Muscle of leg (tissue), 16 donors: ENCODE data around the gene PRR9. TPM values are rescaled to one million over a fixed set of nuclear protein-coding genes. Genes with fewer than 3 reads are reported as not detected.
"Not testable (repeated sequence)": the region's sequence is repeated elsewhere in the genome, so short reads cannot be mapped to it uniquely, and the experiment has no call there.

Experiments used
- DNase-seq: peaks from one replicate; pipeline ENCODE4 v3.0.0; 2013
- H3K27ac ChIP-seq: one replicate; pipeline ENCODE4 v1.5.1; 2013; ENCODE audit warnings: mild to moderate bottlenecking, low read length, control low read depth
- H3K27me3 ChIP-seq: one replicate; pipeline ENCODE4 v1.6.1; 2013; ENCODE audit warnings: low read length; ENCODE audit not compliant: control insufficient read depth, insufficient read depth
- H3K36me3 ChIP-seq: one replicate; pipeline ENCODE4 v1.6.1; 2013; ENCODE audit warnings: low read length; ENCODE audit not compliant: control insufficient read depth, insufficient read depth
- H3K4me1 ChIP-seq: one replicate; pipeline ENCODE4 v1.6.1; 2013; ENCODE audit warnings: low read length; ENCODE audit not compliant: control insufficient read depth, insufficient read depth
- H3K4me3 ChIP-seq: one replicate; pipeline ENCODE4 v1.5.1; 2013; ENCODE audit warnings: low read length, control low read depth
- H3K9me3 ChIP-seq: replicated peaks from 2 replicates; pipeline ENCODE4 v1.6.1; 2013; ENCODE audit warnings: low read depth, low read length; ENCODE audit not compliant: control insufficient read depth
- WGBS: methylation state at CpG from one replicate; pipeline ENCODE4 v1.1.5; 2013; ENCODE audit warnings: missing lambda C conversion rate; ENCODE audit not compliant: insufficient coverage; 5-methylcytosine and 5-hydroxymethylcytosine counted together
- long read RNA-seq, 11 donors: transcript quantifications; one replicate each; lab custom pipeline, GENCODE V29; 2026
- polyA plus RNA-seq, 8 donors: library from polyadenylated mRNA; unstranded; fragments of 120-200 nt; gene quantifications; one replicate each; pipeline versions ENCODE4 v1.2.1 to v1.2.3, GENCODE V29; 2013; ENCODE audit warnings: inconsistent platforms in 1 of 8, low replicate concordance in 1 of 8; ENCODE audit not compliant: insufficient read length in 8 of 8, insufficient read depth in 1 of 8
- total RNA-seq: library from RNA; stranded (reverse); fragments of 120-200 nt; gene quantifications from one replicate; pipeline ENCODE4 v1.2.4, GENCODE V29; 2013

PRR9 gene, protein sequence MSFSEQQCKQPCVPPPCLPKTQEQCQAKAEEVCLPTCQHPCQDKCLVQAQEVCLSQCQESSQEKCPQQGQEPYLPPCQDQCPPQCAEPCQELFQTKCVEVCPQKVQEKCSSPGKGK
- total RNA-seq: not detected
- polyA plus RNA-seq: not detected
- long read RNA-seq, donor 1: 0 reads
- long read RNA-seq, donor 2: 0 reads
- long read RNA-seq, donor 3: 0 reads
- long read RNA-seq, donor 4: 0 reads
- long read RNA-seq, donor 5: 0 reads
- long read RNA-seq, donor 6: 0 reads
- long read RNA-seq, donor 7: 0 reads
- long read RNA-seq, donor 8: 0 reads
- long read RNA-seq, donor 9: 0 reads
- long read RNA-seq, donor 10: 0 reads
- long read RNA-seq, donor 11: 0 reads

- no CpG with 5 or more reads among the region's 3 CpGs for WGBS
- H3K27me3 ChIP-seq: no peaks in the 10 kb centered on the region
- DNase-seq: no peak
These were observed at the start of gene PRR9 for GRCh38 chr1:153217212-153217611. PRR9 (plus strand) TSS chr1:153217584; CDS start chr1:153218145, 561 bp downstream.

GRCh38 chr1:153168686-153169085, 48.7 kb upstream of the PRR9 start:
- no peaks in the 10 kb centered on the region for H3K9me3 ChIP-seq
- H3K4me3 ChIP-seq: no peak overlapping the region
- no peaks in the 10 kb centered on the region for H3K4me1 ChIP-seq
- no peak overlapping the region for H3K27ac ChIP-seq
- no peak for DNase-seq
- 100% methylated on average over 1 of the region's 2 CpGs for WGBS
- H3K27me3 ChIP-seq: no peaks in the 10 kb centered on the region
- no peaks in the 10 kb centered on the region for H3K36me3 ChIP-seq

More at GRCh38 chr1:153217212-153217611, at the start of gene PRR9:
- H3K36me3 ChIP-seq: no peaks in the 10 kb centered on the region
- no peak within 1 kb of the TSS for H3K4me3 ChIP-seq
- H3K9me3 ChIP-seq: no peaks in the 10 kb centered on the region
- H3K4me1 ChIP-seq: no peaks in the 10 kb centered on the region
- H3K27ac ChIP-seq: no peak within 1 kb of the TSS

GRCh38 chr1:153174624-153175023, 42.8 kb upstream of the PRR9 start:
- no peaks in the 10 kb centered on the region for H3K9me3 ChIP-seq
- no peaks in the 10 kb centered on the region for H3K4me1 ChIP-seq
- no peaks in the 10 kb centered on the region for H3K36me3 ChIP-seq
- H3K27ac ChIP-seq: no peak overlapping the region
- no peak for DNase-seq
- no peak overlapping the region for H3K4me3 ChIP-seq
- no peaks in the 10 kb centered on the region for H3K27me3 ChIP-seq

DNA sequence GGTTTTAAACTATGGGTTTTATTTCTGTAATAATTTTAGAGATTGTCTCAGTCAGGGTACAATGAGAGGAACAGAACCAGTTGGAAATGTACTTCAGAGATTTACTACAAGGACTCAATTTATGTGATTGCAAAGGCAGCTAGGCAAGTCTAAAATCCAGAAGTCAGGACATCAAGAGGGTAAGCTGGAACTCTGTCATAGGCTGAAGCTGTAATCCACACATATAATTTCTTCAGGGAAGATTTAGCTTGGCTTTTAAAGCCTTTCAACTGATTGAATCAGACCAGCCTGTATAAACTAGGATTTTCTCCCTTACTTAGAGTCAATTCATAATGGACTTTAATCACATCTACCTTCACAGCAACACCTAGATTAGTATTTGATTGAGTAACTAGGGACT, 38.5 kb upstream of the PRR9 start:
- no peaks in the 10 kb centered on the region for H3K27me3 ChIP-seq

DNA sequence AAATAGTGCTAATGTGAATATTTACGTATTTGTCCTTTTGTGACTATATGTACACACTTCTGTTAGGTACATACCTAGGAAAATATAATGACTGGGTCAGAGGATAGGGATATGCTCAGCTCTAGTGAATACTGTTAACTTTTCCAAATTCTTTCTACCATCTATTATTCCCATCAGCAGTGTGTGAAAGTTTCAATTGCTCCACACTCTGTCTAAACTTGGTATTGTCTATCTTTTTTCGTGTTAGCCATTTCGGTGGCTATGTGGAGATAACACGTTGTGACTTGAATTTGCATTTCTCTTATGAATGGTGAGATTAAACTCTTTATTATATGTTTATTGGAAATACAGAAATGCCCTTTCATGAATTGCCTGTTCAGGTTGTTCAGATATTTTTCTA, 36.8 kb upstream of the PRR9 start:
- no peaks in the 10 kb centered on the region for H3K36me3 ChIP-seq
- no peaks in the 10 kb centered on the region for H3K4me1 ChIP-seq
- no CpG with 5 or more reads among the region's 4 CpGs for WGBS
- H3K27ac ChIP-seq: no peak overlapping the region
- DNase-seq: no peak
- H3K27me3 ChIP-seq: no peaks in the 10 kb centered on the region
- no peaks in the 10 kb centered on the region for H3K9me3 ChIP-seq
- H3K4me3 ChIP-seq: no peak overlapping the region

More for the DNA sequence above, 38.5 kb upstream of the PRR9 start:
- Histone ChIP-seq H3K27ac (no peak overlapping the region), H3K36me3 (no peaks in the 10 kb centered on the region), H3K4me1 (no peaks in the 10 kb centered on the region), H3K9me3 (no peaks in the 10 kb centered on the region), H3K4me3 (no peak overlapping the region)
- DNase-seq: no peak

GRCh38 chr1:153188301-153188700, 29.1 kb upstream of the PRR9 start:
- DNase-seq, H3K4me3 ChIP-seq, H3K9me3 ChIP-seq, H3K4me1 ChIP-seq, H3K36me3 ChIP-seq, H3K27ac ChIP-seq, H3K27me3 ChIP-seq: not testable (repeated sequence)
- WGBS: 77% methylated on average over 2 of the region's 4 CpGs

GRCh38 chr1:153190373-153190772, 27.0 kb upstream of the PRR9 start:
- DNase-seq: no peak
- H3K4me1 ChIP-seq: no peaks in the 10 kb centered on the region
- WGBS: 10% methylated on average over 3 of the region's 3 CpGs
- no peak overlapping the region for H3K27ac ChIP-seq
- peaks cover 2% of the 10 kb centered on the region for H3K27me3 ChIP-seq
- H3K36me3 ChIP-seq: no peaks in the 10 kb centered on the region
- no peak overlapping the region for H3K4me3 ChIP-seq
- H3K9me3 ChIP-seq: no peaks in the 10 kb centered on the region

- peaks cover 2% of the 10 kb centered on the region for H3K27me3 ChIP-seq
- H3K36me3 ChIP-seq: no peaks in the 10 kb centered on the region
- WGBS: 32% methylated on average over 2 of the region's 3 CpGs
- no peaks in the 10 kb centered on the region for H3K4me1 ChIP-seq
- no peaks in the 10 kb centered on the region for H3K9me3 ChIP-seq
- H3K4me3 ChIP-seq: no peak overlapping the region
- no peak for DNase-seq
- H3K27ac ChIP-seq: no peak overlapping the region
These were observed 24.7 kb upstream of the PRR9 start for GRCh38 chr1:153192697-153193096.

DNA sequence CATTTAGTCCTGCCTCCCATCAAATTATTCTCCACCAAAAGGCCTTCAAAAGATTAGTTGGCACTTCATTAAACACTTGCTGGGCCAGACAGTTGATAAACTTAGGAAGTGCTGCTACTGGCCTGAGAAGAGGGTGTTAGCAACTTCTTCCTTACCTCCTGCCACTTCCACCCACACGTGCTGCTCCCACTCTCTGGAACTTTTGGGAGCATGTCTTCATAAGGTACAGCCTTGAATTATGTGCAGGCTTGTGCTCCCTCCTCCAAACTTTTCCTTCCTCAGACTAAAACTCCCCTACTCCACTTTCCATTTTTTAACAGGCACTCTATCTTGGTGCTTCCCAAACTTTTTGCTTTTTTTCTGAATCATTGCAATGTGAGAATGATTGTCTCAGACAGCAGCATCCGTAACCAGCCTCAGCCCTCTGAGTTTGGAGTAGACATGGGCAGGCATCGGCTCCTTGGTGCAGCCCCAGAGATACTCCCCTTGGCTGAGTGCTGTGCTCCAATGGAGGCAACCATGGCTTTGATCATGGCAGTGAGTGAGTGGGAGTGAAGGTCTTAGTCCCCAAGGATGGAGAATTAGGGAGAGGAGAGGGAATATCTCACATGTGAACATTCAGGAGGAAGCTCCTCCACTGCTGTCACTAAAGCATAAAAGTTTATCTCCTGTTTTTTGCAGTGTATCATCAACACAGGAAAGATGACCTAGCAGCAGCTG, 22.9 kb upstream of the PRR9 start:
- H3K4me3 ChIP-seq: no peak overlapping the region
- DNase-seq: no peak
- H3K4me1 ChIP-seq: no peaks in the 10 kb centered on the region
- no peak overlapping the region for H3K27ac ChIP-seq
- no peaks in the 10 kb centered on the region for H3K9me3 ChIP-seq
- WGBS: 61% methylated on average over 3 of the region's 3 CpGs
- no peaks in the 10 kb centered on the region for H3K36me3 ChIP-seq
- peaks cover 2% of the 10 kb centered on the region for H3K27me3 ChIP-seq

DNA sequence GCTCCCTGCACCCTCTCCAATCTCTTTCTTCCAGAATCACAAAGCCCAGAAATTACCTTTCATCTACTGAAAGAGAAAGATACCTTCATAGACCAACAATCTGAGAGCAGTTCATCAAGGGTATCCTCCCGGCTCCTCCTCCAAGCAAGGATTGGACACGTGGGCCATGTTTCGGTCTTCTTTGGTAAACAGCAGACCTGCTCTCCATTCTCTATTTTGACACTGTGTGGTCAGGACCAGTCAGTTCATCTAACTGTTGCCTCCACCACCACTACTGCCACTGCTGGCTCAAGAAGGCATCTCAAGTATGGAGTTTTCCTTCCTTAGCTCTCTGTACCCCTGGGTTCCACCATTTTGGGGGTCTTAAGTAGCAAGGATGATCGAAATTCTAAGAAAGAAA, 22.2 kb upstream of the PRR9 start:
- H3K27me3 ChIP-seq: peaks cover 2% of the 10 kb centered on the region
- WGBS: 82% methylated on average over 3 of the region's 4 CpGs
- no peak for DNase-seq

More for the DNA sequence above, 22.2 kb upstream of the PRR9 start:
- Histone ChIP-seq H3K36me3 (no peaks in the 10 kb centered on the region), H3K4me3 (no peak overlapping the region), H3K27ac (no peak overlapping the region), H3K4me1 (no peaks in the 10 kb centered on the region), H3K9me3 (no peaks in the 10 kb centered on the region)
